D721Med (cell line): Measurements from ENCODE around the gene EVC2.
"Not testable (repeated sequence)": the region's sequence is repeated elsewhere in the genome, so short reads cannot be mapped to it uniquely, and the experiment has no call there.

Experiments
- DNase-seq: peaks from one replicate; pipeline ENCODE4 v3.0.0; 2011; ENCODE audit warnings: low spot score; ENCODE audit not compliant: insufficient read length
- FAIRE-seq: peaks from 2 replicates; lab custom pipeline; 2011; peaks lifted over from hg19 to GRCh38; lab: Jason Lieb, UNC
- TF ChIP-seq, protein P1 (sequence below): IDR thresholded peaks from 2 replicates; pipeline ENCODE4 v1.5.1; 2012; ENCODE audit warnings: mild to moderate bottlenecking, control low read depth; ENCODE audit not compliant: insufficient read depth; ENCODE audit errors: missing control alignments

EVC2 gene

DNA sequence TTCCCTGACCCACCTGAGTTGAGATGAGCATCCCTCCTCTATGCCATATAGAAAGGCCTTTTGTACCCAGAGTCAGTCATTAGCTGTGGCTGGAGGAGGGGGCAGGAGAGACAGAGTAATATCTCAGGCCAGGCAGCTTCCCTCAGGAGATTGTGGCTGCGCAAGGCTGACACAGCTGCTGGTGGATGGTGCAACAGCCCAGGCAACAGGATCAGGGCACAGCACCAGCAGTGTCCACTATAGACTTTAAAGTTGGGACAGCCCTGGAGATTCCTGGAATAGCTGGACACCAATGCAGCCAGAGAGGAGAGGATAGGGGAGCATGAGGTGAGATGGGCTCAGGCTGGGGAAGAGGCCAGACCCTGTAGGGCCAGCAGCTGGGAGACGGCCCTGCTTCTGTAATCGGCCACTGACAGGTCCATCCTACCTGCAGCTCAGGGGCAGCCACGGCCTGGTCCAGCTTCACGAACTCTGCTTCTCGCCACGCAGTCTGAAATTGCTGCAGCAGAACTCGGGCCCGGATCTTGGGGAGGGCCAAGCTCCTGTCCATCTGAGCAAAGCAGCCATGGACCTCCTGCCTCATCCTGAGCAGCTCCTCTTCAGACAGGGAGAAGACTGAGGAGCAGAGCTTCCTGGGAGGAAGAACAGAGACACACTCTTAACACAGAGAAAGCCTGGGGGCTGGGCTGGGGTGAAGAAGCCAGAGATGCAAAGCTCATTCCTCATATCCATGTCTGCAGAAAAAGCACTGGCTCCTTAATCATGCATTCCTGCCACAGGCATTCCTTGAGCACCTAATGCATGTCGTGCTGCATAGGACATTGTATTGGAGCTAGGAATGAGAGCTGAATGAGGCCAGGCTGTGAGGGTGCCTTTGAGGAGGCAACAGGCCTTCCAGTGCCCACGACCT is 90.1 kb downstream of the EVC2 start:
- TF ChIP-seq, protein P1, sequence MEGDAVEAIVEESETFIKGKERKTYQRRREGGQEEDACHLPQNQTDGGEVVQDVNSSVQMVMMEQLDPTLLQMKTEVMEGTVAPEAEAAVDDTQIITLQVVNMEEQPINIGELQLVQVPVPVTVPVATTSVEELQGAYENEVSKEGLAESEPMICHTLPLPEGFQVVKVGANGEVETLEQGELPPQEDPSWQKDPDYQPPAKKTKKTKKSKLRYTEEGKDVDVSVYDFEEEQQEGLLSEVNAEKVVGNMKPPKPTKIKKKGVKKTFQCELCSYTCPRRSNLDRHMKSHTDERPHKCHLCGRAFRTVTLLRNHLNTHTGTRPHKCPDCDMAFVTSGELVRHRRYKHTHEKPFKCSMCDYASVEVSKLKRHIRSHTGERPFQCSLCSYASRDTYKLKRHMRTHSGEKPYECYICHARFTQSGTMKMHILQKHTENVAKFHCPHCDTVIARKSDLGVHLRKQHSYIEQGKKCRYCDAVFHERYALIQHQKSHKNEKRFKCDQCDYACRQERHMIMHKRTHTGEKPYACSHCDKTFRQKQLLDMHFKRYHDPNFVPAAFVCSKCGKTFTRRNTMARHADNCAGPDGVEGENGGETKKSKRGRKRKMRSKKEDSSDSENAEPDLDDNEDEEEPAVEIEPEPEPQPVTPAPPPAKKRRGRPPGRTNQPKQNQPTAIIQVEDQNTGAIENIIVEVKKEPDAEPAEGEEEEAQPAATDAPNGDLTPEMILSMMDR: no peak
- DNase-seq (no peak), FAIRE-seq (no peak)

DNA sequence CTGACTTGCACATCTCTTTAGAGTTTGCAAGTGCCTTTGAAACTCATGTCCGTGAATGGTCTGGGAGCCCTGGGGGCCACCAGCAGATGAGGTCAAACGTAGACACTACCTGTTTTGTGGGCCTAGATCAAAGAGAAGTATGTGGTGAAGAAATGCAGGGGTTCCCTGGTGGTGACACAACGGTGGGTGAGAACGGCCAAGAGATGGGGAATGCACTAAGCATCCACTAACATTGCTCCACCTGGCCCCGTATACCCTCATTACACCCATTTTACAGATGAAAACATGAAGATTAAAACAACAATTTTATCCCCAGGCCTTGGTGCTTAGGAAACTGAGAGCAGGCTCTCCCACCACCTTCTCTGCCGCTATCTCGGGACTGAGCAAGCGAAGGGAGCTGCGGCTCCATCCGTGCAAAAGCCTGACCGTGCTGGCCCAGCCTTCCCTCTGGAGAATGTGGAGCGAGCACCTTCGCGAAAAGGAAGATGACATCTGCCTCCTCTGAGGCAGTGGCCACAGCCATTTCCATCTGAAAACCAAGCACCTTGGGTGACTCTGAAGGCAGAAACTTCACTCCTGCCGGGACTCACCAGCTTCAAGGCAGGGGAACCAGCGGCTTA is 91.9 kb downstream of the EVC2 start:
- FAIRE-seq: no peak
- no peak for DNase-seq
- TF ChIP-seq, protein P1: no peak

DNA sequence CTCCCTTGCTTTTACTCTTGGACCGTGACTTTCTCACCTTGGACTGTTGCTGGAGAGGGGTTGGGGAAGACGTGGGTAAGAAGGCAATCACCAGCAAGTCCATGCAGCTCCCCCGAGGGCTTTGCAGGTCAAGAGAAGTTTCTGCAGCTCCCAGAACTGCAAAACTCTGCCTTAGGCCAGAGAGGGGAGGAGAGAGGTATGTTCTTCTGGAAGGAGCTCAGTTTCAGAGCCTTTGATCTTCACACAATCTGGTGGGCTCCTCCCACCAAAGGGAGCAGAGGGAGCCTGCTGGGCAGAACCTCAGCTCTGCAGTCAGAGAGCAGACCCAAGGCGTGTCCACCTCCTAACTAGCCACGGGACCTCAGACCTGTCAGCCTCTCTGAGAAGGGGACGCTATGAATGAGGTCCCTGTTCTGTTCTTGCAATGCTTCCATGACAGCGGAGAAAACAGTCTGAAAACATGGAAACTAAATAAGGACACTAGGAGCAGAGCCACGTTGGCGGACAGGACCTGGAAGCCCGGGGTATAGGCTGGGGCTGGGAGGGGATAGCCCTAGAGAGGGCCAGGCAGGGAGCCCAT is 92.8 kb downstream of the EVC2 start:
- DNase-seq (no peak), FAIRE-seq (no peak)
- TF ChIP-seq, protein P1: no peak

DNA sequence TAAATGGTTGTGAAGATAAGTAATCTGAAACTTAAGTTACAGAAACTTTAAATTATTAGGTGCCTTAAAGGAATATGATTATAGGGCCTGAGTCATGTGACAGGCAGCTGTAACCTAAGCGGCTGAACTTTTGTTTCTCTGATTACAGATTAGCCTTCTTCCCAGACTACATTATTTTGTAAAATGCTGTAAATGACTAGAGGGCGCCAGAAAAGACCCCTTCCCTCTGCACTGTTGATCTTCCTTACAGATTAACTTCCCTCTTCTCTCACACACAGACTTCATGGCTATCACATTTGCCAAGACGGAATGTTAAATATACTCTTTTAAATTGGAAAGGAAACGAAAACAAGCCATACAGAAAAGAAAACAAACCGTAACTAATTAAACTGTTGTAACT is 96.6 kb downstream of the EVC2 start:
- TF ChIP-seq, protein P1: peak; percentile 5
- DNase-seq (no peak), FAIRE-seq (no peak)

DNA sequence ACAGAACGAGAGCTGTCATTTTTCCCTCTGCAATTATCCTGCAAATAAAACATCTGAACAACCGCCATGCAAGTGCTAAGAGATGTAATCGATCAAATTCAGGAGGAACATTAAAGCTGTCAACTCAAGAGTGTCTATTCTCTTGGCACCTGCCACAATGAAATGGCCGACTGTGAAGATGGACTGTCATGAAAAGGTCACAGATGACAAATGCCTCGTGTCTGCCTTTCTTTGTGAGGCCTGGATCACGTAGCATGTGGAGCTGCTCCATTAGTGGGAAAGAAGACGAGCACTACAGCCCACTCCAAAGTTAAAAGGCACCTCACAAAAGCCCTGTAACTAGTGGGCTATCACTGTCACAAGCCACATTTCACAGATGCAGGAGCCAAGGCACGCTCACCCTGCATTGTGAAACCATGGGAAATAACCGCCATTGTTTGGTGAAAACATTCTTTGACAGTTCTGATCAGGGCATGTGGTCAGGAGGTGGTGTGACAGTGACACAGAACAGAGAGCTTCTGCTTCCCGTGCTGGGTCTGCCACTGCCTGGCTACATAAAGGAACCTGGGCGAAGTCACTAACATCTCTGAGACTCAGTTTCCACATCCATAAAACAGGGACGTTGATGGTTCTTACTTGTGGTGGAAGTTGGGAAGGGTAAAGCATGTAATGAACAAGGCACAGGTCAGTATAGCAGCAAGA is 98.9 kb downstream of the EVC2 start:
- FAIRE-seq: no peak
- DNase-seq: no peak
- TF ChIP-seq, protein P1: no peak

DNA sequence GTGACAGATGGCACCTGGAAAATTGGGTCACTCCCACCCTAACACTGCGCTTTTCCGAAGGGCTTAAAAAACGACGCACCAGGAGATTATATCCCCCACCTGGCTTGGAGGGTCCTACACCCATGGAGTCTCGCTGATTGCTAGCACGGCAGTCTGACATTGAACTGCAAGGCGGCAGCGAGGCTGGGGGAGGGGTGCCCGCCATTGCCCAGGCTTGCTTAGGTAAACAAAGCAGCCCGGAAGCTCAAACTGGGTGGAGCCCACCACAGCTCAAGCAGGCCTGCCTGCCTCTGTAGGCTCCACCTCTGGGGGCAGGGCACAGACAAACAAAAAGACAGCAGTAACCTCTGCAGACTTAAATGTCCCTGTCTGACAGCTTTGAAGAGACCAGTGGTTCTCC is 114.5 kb downstream of the EVC2 start:
- FAIRE-seq: not testable (repeated sequence)

DNA sequence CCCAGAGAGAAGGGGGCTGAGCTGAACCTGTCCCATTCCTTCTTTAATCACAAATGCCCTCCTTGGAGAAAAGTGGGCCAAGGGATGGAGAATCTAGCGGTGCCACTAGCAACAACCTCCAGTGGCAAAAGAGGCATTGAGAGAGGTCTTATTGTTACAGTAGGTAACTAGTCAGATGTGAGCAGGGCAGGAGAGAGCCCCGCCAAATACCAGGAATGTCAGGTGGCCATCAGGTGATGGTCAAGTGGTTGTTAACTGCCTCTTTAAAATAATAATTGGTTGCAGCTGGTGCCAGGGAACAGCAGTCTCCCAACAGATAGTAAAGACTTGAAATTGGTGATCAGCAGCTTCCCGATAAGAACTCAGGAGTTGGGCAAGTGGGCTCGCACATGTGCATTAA is 116.1 kb downstream of the EVC2 start:
- FAIRE-seq (no peak), DNase-seq (no peak)
- TF ChIP-seq, protein P1: no peak

More for the DNA sequence above, 114.5 kb downstream of the EVC2 start:
- not testable (repeated sequence) for DNase-seq
